ENCODE results near the gene NFKBIE. TPM values are rescaled to one million over a fixed set of nuclear protein-coding genes. Genes with fewer than 3 reads are reported as not detected.
A peak's percentile ranks its signal among the peaks of the same experiment; 100 is the strongest.

Gene NFKBIE
- total RNA-seq, 2 experiments from 2014 or later: 9.1 to 9.6 TPM

- CTCF ChIA-PET: interaction anchor here (0.6 to 8.0 kb wide), 11 partner anchors 9 to 204 kb away, joined by 3 to 66 read pairs (median 4); partner anchors contain the start of gene SLC35B2
- H3K4me3 Mint-ChIP-seq: peak overlapping the region; percentile 95
- peak overlapping the region; percentile 97 for H3K27ac Mint-ChIP-seq
- H3K4me1 Mint-ChIP-seq (ENCODE audit: low read depth): peaks cover 40% of the 10 kb centered on the region
- H3K9me3 Mint-ChIP-seq: no peaks in the 10 kb centered on the region
- peaks cover 43% of the 10 kb centered on the region for H3K36me3 Mint-ChIP-seq (ENCODE audit: low read depth)
- intact Hi-C loops (cut with micrococcal nuclease): loop anchor here (1.0 kb wide), 5 partner anchors 9 to 617 kb away; partner anchors contain the start of genes GTPBP2 and NFKBIE
- peaks cover 4% of the 10 kb centered on the region for H3K27me3 Mint-ChIP-seq (ENCODE audit: low read depth)
- DNase-seq: peak; percentile 82
Measured at GRCh38 chr6:44245912-44246662, 19.3 kb downstream of the NFKBIE start.

- Mint-ChIP-seq H3K36me3 (ENCODE audit: low read depth) (peaks cover 36% of the 10 kb centered on the region), H3K9me3 (no peaks in the 10 kb centered on the region), H3K4me1 (ENCODE audit: low read depth) (peaks cover 34% of the 10 kb centered on the region), H3K4me3 (peak overlapping the region; percentile 95), H3K27ac (peak overlapping the region; percentile 97), H3K27me3 (ENCODE audit: low read depth) (peaks cover 4% of the 10 kb centered on the region)
- intact Hi-C loops (cut with micrococcal nuclease): no loop called here
- DNase-seq: no peak
- CTCF ChIA-PET: interaction anchor here (0.6 to 8.0 kb wide), 8 partner anchors 8 to 204 kb away, joined by 3 to 66 read pairs (median 4); partner anchors contain the start of gene SLC35B2
Measured at GRCh38 chr6:44245391-44245911, 19.9 kb downstream of the NFKBIE start.

- Mint-ChIP-seq H3K27ac (no peak overlapping the region), H3K9me3 (no peaks in the 10 kb centered on the region), H3K27me3 (ENCODE audit: low read depth) (peaks cover 4% of the 10 kb centered on the region), H3K4me1 (ENCODE audit: low read depth) (peaks cover 16% of the 10 kb centered on the region), H3K36me3 (ENCODE audit: low read depth) (peaks cover 15% of the 10 kb centered on the region), H3K4me3 (no peak overlapping the region)
- intact Hi-C loops (cut with micrococcal nuclease): no loop called here
- CTCF ChIA-PET: interaction anchor here (0.5 to 8.0 kb wide), 6 partner anchors 9 to 70 kb away, joined by 3 to 66 read pairs (median 6); partner anchors contain the start of gene SLC35B2
- DNase-seq: no peak
Measured at GRCh38 chr6:44243345-44243744, 22.0 kb downstream of the NFKBIE start.

- Mint-ChIP-seq H3K9me3 (no peaks in the 10 kb centered on the region), H3K27me3 (ENCODE audit: low read depth) (no peaks in the 10 kb centered on the region), H3K36me3 (ENCODE audit: low read depth) (peaks cover 4% of the 10 kb centered on the region), H3K4me1 (ENCODE audit: low read depth) (peaks cover 14% of the 10 kb centered on the region), H3K27ac (no peak overlapping the region), H3K4me3 (peak overlapping the region; percentile 78)
- CTCF ChIA-PET: interaction anchor here (0.6 to 6.0 kb wide), 3 partner anchors 12 to 66 kb away, joined by 3 to 77 read pairs (median 14); partner anchors contain the start of gene SLC29A1
- DNase-seq: no peak
- intact Hi-C loops (cut with micrococcal nuclease): loop anchor here (1.0 to 5.0 kb wide), 2 partner anchors 67 to 142 kb away; no protein-coding TSS in a partner anchor
Measured at GRCh38 chr6:44238687-44239350, 26.5 kb downstream of the NFKBIE start.

GRCh38 chr6:44237813-44238433, 27.4 kb downstream of the NFKBIE start:
- peak overlapping the region; percentile 87 for H3K27ac Mint-ChIP-seq
- DNase-seq: peak; percentile 77
- H3K27me3 Mint-ChIP-seq (ENCODE audit: low read depth): no peaks in the 10 kb centered on the region
- H3K4me1 Mint-ChIP-seq (ENCODE audit: low read depth): peaks cover 14% of the 10 kb centered on the region
- intact Hi-C loops (cut with micrococcal nuclease): loop anchor here (1.0 to 5.0 kb wide), 4 partner anchors 8 to 141 kb away; no protein-coding TSS in a partner anchor
- CTCF ChIA-PET: interaction anchor here (0.7 to 6.0 kb wide), 10 partner anchors 8 to 141 kb away, joined by 3 to 77 read pairs (median 6); partner anchors contain the start of genes HSP90AB1 and SLC29A1
- peak overlapping the region; percentile 78 for H3K4me3 Mint-ChIP-seq
- peaks cover 6% of the 10 kb centered on the region for H3K36me3 Mint-ChIP-seq (ENCODE audit: low read depth)
- no peaks in the 10 kb centered on the region for H3K9me3 Mint-ChIP-seq

GRCh38 chr6:44237021-44237812, 28.1 kb downstream of the NFKBIE start:
- intact Hi-C loops (cut with micrococcal nuclease): loop anchor here (1.0 to 5.0 kb wide), 3 partner anchors 9 to 140 kb away; no protein-coding TSS in a partner anchor

GRCh38 chr6:44235891-44236516, 29.3 kb downstream of the NFKBIE start:
- H3K27ac Mint-ChIP-seq: no peak overlapping the region
- intact Hi-C loops (cut with micrococcal nuclease): loop anchor here (5.0 kb wide), 1 partner anchor 139 kb away; no protein-coding TSS in a partner anchor
- H3K27me3 Mint-ChIP-seq (ENCODE audit: low read depth): no peaks in the 10 kb centered on the region
- DNase-seq: no peak
- no peaks in the 10 kb centered on the region for H3K9me3 Mint-ChIP-seq
- H3K36me3 Mint-ChIP-seq (ENCODE audit: low read depth): peaks cover 17% of the 10 kb centered on the region
- no peak overlapping the region for H3K4me3 Mint-ChIP-seq
- peaks cover 13% of the 10 kb centered on the region for H3K4me1 Mint-ChIP-seq (ENCODE audit: low read depth)
- CTCF ChIA-PET: interaction anchor here (0.6 to 6.0 kb wide), 14 partner anchors 8 to 150 kb away, joined by 3 to 77 read pairs (median 4); partner anchors contain the start of gene SLC29A1

More at GRCh38 chr6:44237021-44237812, 28.1 kb downstream of the NFKBIE start:
- peak overlapping the region; percentile 78 for H3K4me3 Mint-ChIP-seq
- peaks cover 10% of the 10 kb centered on the region for H3K36me3 Mint-ChIP-seq (ENCODE audit: low read depth)
- peaks cover 14% of the 10 kb centered on the region for H3K4me1 Mint-ChIP-seq (ENCODE audit: low read depth)
- peak; percentile 85 for DNase-seq
- H3K27ac Mint-ChIP-seq: peak overlapping the region; percentile 87
- H3K9me3 Mint-ChIP-seq: no peaks in the 10 kb centered on the region
- no peaks in the 10 kb centered on the region for H3K27me3 Mint-ChIP-seq (ENCODE audit: low read depth)
- CTCF ChIA-PET: interaction anchor here (0.5 to 6.0 kb wide), 12 partner anchors 8 to 141 kb away, joined by 3 to 77 read pairs (median 6); partner anchors contain the start of genes HSP90AB1 and SLC29A1

GRCh38 chr6:44235269-44235668, 30.1 kb downstream of the NFKBIE start:
- Mint-ChIP-seq H3K4me1 (ENCODE audit: low read depth) (peaks cover 13% of the 10 kb centered on the region), H3K9me3 (no peaks in the 10 kb centered on the region), H3K4me3 (no peak overlapping the region), H3K36me3 (ENCODE audit: low read depth) (peaks cover 23% of the 10 kb centered on the region), H3K27ac (no peak overlapping the region), H3K27me3 (ENCODE audit: low read depth) (no peaks in the 10 kb centered on the region)
- CTCF ChIA-PET: interaction anchor here (0.6 to 6.0 kb wide), 11 partner anchors 10 to 139 kb away, joined by 3 to 77 read pairs (median 4); partner anchors contain the start of gene SLC29A1
- intact Hi-C loops (cut with micrococcal nuclease): loop anchor here (5.0 kb wide), 1 partner anchor 138 kb away; no protein-coding TSS in a partner anchor
- DNase-seq: no peak

GRCh38 chr6:44234101-44235025, 31.0 kb downstream of the NFKBIE start:
- Mint-ChIP-seq H3K9me3 (no peaks in the 10 kb centered on the region), H3K4me3 (no peak overlapping the region), H3K27me3 (ENCODE audit: low read depth) (no peaks in the 10 kb centered on the region), H3K4me1 (ENCODE audit: low read depth) (peaks cover 13% of the 10 kb centered on the region), H3K36me3 (ENCODE audit: low read depth) (peaks cover 27% of the 10 kb centered on the region), H3K27ac (no peak overlapping the region)
- CTCF ChIA-PET: interaction anchor here (0.8 to 6.0 kb wide), 9 partner anchors 9 to 138 kb away, joined by 3 to 77 read pairs (median 4); partner anchors contain the start of gene SLC29A1
- DNase-seq: peak; percentile 25
- intact Hi-C loops (cut with micrococcal nuclease): loop anchor here (5.0 kb wide), 1 partner anchor 137 kb away; no protein-coding TSS in a partner anchor
